ENCODE measurements around the gene PTPRG.
"Not testable (repeated sequence)": the region's sequence is repeated elsewhere in the genome, so short reads cannot be mapped to it uniquely, and the experiment has no call there.

PTPRG gene

DNA sequence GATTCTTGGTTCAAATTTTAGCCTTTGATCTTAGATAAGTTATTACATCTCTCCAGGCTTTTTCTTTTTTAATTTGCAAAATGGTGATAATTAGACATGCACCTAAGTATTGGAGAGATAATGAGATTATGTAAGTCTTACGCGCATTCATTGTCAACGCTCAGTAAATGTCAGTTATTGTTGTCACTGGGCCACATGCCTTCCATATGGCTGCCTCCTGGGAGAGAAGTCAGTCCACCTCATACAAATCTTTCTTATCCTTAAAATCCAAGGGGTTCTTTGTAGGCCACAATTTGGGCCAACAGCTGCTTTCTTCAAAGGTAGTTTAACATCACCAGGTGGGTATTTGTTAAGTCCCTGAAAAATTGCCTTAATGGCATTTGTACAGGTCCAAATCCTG, 25.5 kb upstream of the PTPRG start:
- FAIRE-seq: no peak
- no peak for TF ChIP-seq POLR2A (IDR thresholded peaks at IDR 0.05; ENCODE audit: low read depth, low read length)
- TF ChIP-seq POLR2AphosphoS5 (IDR thresholded peaks at IDR 0.05; ENCODE audit: low read depth, low read length): no peak
- TF ChIP-seq TAF1 (IDR thresholded peaks at IDR 0.05; ENCODE audit: borderline replicate concordance, low read depth, low read length): no peak
- no peak for DNase-seq (ENCODE audit: insufficient read length)

DNA sequence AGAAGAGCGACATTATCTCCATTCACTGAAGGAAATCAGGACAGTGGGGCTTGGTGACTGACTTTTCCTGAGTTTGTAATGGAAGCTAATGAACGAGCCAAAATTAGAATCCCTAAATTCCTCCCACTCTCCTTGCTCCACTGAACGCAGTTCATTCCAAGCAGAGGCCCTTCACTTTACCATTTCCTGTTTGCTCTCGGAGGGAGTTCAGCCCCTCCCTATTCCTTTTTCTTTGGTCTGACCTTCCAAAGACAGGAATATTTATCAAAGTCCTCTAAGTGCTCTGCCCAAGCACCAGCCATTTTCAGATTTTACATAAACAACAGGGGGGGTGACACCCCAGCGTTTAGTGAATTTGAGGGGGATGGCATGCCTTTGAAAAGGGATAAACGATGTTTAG, 24.0 kb upstream of the PTPRG start:
- FAIRE-seq (no peak), DNase-seq (ENCODE audit: insufficient read length) (no peak)
- TF ChIP-seq TAF1 (IDR thresholded peaks at IDR 0.05; ENCODE audit: borderline replicate concordance, low read depth, low read length) (no peak), POLR2AphosphoS5 (IDR thresholded peaks at IDR 0.05; ENCODE audit: low read depth, low read length) (no peak), POLR2A (IDR thresholded peaks at IDR 0.05; ENCODE audit: low read depth, low read length) (no peak)

DNA sequence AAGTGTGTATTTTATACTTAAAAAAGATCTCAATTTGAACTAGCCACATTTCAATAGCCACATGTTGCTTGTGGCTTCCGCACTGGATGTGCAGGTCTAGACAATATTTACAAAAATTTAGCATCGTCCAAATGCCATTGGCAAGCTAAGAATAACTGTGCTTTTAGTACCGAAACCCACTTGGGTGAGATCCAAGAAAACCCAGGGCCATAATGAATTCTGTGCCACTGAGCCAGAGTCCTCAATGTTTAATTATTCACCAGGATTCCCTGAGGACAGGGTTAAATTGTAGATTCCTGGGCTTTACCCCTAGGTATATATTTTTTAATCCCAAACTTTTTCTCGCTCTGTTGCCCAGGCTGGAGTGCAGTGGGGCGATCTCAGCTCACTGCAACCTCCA, 22.9 kb upstream of the PTPRG start:
- TF ChIP-seq POLR2AphosphoS5 (IDR thresholded peaks at IDR 0.05; ENCODE audit: low read depth, low read length) (no peak), TAF1 (IDR thresholded peaks at IDR 0.05; ENCODE audit: borderline replicate concordance, low read depth, low read length) (no peak), POLR2A (IDR thresholded peaks at IDR 0.05; ENCODE audit: low read depth, low read length) (no peak)
- DNase-seq (ENCODE audit: insufficient read length) (no peak), FAIRE-seq (no peak)

DNA sequence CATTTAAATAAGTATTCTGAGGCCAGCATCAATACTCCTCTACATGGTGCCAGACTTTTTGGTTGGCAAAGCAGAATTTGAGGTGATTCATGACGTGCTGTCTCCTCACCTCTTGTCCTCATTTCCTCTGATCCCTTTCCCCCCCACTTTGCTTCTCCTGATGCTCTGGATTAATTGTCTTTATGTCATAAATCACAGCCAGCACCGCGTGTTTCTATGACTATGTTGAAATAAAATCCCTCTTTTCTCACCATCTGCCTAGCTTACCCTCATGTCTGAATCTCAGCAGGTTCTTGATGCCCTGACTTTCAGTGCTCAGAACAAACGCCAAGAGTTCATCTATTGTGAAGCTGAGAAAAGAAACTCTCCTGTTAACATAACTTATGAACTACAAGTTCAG, 19.7 kb upstream of the PTPRG start:
- DNase-seq (ENCODE audit: insufficient read length) (no peak), FAIRE-seq (no peak)
- no peak for TF ChIP-seq POLR2AphosphoS5 (IDR thresholded peaks at IDR 0.05; ENCODE audit: low read depth, low read length)
- no peak for TF ChIP-seq POLR2A (IDR thresholded peaks at IDR 0.05; ENCODE audit: low read depth, low read length)
- no peak for TF ChIP-seq TAF1 (IDR thresholded peaks at IDR 0.05; ENCODE audit: borderline replicate concordance, low read depth, low read length)

DNA sequence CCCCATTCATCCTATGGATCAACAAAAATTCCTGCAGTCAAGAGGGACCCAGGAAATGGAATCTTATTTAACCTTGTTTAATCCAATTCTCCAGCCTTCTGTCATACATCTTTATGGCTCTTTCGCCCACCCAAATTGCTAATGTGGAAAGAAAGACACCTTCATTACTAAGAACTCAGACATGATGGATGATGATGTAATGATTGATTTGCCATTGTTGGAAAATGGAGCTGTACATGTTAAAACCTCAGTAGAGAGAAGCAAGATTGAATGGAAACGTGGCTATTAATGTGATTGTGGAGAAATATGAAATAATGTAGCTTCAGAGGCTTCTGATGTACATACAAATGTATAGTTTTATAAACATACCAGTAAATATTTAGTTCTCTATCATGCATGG, 15.7 kb upstream of the PTPRG start:
- DNase-seq (ENCODE audit: insufficient read length): no peak
- TF ChIP-seq TAF1 (IDR thresholded peaks at IDR 0.05; ENCODE audit: borderline replicate concordance, low read depth, low read length) (no peak), POLR2A (IDR thresholded peaks at IDR 0.05; ENCODE audit: low read depth, low read length) (no peak), POLR2AphosphoS5 (IDR thresholded peaks at IDR 0.05; ENCODE audit: low read depth, low read length) (no peak)
- FAIRE-seq: no peak

DNA sequence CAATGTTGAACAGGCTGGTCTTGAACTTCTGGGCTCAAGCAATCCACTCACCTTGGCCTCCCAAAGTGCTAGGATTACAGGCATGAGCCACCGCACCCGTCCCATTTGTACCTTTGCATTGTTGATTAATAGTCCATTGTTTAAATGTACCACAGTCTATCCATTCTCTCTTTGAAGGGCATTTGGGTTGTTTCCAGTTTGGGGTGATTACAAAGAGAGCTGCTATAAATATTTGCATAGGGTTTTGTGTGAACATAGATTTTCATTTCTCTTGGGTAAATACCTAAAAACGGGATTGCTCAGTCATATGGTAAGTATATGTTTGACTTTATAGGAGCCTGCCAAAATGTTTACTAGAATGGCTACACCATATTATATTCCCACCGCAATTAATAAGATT, 13.7 kb upstream of the PTPRG start:
- no peak for TF ChIP-seq POLR2AphosphoS5 (IDR thresholded peaks at IDR 0.05; ENCODE audit: low read depth, low read length)
- TF ChIP-seq TAF1 (IDR thresholded peaks at IDR 0.05; ENCODE audit: borderline replicate concordance, low read depth, low read length): no peak
- TF ChIP-seq POLR2A (IDR thresholded peaks at IDR 0.05; ENCODE audit: low read depth, low read length): no peak
- peak; percentile 21 for FAIRE-seq

DNA sequence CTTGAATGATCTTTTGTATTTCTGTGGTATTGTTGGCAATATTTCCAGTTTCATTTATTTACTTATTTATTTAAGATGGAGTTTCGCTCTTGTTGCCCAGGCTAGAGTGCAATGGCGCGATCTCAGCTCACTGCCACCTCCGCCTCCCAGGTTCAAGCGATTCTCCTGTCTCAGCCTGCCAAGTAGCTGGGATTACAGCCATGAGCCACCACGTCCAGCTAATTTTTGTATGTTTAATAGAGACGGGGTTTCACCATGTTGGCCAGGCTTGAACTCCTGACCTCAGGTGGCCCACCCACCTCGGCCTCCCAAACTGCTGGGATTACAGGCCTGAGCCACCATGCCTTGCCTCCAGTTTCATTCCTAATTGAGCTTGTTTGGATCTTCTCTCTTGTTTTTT, 8.7 kb upstream of the PTPRG start:
- DNase-seq (ENCODE audit: insufficient read length); FAIRE-seq: not testable (repeated sequence)

More for the DNA sequence above, 13.7 kb upstream of the PTPRG start:
- DNase-seq (ENCODE audit: insufficient read length): no peak

DNA sequence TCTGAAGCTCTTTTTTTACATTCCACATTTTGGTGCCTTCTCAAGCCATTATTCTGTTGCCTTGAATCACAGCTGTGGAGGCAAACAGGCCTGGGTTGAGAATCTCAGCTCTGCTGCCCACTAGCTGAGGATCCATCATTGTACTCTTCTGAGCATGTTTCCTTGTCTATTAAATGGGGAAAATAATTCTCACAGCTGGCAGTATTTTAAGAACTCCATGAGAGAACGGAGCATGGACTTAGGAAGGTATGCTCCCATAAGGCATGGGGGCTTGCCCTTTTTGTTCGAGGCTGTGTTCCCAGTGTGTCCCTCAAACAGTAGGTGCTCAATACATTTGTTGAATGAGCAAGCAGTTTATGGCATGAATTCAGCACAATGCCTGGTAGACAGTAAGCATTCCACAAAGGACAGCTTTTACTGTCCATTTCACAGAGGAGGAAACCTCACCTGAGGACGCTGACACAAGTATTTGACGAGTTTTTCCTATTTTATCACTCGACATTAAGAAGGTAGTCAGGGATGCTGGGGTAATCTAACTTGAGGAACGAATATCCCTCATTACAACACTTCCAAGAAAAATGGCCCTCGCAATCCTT, 2.1 kb upstream of the PTPRG start:
- TF ChIP-seq POLR2AphosphoS5 (IDR thresholded peaks at IDR 0.05; ENCODE audit: low read depth, low read length) (no peak), POLR2A (IDR thresholded peaks at IDR 0.05; ENCODE audit: low read depth, low read length) (no peak), TAF1 (IDR thresholded peaks at IDR 0.05; ENCODE audit: borderline replicate concordance, low read depth, low read length) (no peak)
- DNase-seq (ENCODE audit: insufficient read length): no peak
- peak; percentile 62 for FAIRE-seq

DNA sequence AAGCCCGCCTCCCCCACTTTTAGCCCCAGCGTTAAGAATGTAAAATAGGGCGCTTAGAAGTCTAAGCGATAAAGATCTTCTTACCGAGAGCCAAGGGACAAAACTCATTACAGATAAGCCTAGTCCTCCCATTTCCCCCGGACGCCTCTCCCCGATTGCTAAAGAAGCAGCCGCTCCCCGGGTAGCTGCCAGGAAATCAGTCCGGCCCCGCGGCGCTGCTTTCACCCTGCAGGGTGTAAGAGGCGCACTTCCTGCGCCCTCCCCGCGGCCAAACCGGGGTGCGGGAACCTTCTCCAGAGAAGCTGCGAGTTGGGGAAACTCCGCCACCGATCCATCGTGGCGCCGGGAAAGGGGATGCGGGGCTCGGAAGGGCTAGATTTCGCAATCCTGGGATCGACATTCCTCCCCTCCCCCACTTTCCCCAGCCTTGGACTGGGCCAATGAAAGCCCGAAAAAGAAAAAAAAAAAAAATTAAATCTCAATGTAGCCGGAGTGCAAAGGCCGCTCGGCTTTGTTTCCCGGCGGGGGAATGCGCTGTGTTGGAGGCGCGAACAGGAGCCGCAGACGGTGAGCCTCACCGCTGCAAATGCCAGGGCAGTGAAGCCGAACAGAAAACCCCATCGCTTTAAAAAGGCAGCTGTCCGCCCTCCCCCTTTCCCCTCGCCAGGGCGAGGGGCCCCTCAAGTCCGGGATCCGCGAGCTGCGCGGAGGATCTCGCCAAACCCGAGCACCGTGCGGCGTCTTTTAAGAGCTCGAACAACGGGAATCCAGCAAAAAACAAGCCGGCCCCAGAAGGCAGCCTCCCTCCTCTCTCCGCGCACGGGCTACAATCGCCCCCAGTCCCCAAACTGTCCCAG, 626 bp upstream of the PTPRG start:
- peak; percentile 64 for DNase-seq (ENCODE audit: insufficient read length)
- TF ChIP-seq POLR2AphosphoS5 (IDR thresholded peaks at IDR 0.05; ENCODE audit: low read depth, low read length) (0 out of 2 replicates have a peak, but pooled peaks have one; percentile 11), TAF1 (IDR thresholded peaks at IDR 0.05; ENCODE audit: borderline replicate concordance, low read depth, low read length) (no peak), POLR2A (IDR thresholded peaks at IDR 0.05; ENCODE audit: low read depth, low read length) (peak; percentile 54; the same call in 1 of the 2 replicates)
- FAIRE-seq: no peak

DNA sequence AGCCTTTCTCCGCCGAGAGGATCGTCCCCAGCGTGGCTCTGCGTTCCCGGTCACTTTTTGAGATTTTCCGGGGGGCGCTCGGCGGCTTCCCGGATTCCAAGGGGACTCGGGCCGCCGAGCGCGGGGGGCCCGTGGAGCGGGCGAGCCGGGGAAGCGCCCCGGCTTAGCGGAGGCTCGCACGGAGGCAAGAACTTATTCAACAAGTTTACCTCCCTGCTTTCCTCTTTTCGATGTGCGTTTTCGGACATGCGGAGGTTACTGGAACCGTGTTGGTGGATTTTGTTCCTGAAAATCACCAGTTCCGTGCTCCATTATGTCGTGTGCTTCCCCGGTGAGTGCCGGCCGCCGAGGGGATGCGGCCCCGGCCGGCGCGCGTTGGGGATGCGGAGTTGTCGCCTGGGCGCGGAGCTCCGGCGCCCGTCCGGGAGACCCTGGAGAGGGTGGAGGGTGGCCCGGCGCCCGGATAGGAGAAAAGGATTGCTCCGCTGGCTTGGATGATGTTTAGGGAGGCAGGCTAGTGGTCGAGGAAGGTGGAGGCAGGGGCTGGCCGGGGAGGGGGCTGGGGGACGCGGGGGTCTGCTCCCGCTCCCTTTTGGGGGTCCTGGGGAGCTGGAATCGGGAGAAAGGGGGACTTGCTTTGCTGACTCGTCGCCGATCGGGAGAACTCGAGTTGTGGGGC, 810 bp downstream of the PTPRG start:
- peak; percentile 12 for DNase-seq (ENCODE audit: insufficient read length)
- TF ChIP-seq POLR2A (IDR thresholded peaks at IDR 0.05; ENCODE audit: low read depth, low read length): no peak
- TF ChIP-seq TAF1 (IDR thresholded peaks at IDR 0.05; ENCODE audit: borderline replicate concordance, low read depth, low read length): no peak
- no peak for TF ChIP-seq POLR2AphosphoS5 (IDR thresholded peaks at IDR 0.05; ENCODE audit: low read depth, low read length)
- no peak for FAIRE-seq

DNA sequence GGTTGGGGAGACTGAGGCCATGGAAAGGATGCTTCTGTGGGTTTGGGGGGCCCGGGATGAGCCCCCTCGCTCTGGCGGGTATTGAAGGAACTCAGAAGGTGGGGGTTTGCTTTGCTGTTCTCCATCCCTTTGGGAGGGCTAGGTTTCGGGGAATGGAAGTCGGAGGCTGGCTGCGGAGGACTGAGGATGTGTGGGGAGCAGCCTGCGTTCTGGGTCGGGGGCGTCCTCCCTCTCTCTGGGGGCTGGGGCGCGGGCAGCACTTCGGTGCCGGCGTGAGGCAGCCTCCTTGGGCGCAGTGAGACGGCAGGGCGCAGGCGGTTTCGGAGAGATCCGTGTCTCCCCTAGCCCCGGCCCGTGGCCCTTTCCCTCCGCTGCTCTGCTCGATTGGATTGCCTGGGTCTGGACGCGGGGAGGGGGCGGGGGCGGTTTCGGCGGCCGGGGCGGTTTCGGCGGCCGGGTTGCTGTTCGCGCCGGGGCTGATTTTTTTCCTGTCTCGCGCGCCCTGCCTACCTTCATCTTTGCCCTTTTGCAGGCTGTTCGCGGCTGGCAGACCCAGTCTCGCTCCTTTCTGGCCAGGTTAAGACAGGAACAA, 1.4 kb downstream of the PTPRG start:
- DNase-seq (ENCODE audit: insufficient read length): peak; percentile 13
- no peak for FAIRE-seq
- TF ChIP-seq TAF1 (IDR thresholded peaks at IDR 0.05; ENCODE audit: borderline replicate concordance, low read depth, low read length) (no peak), POLR2A (IDR thresholded peaks at IDR 0.05; ENCODE audit: low read depth, low read length) (no peak), POLR2AphosphoS5 (IDR thresholded peaks at IDR 0.05; ENCODE audit: low read depth, low read length) (no peak)
